ENCODE results near the gene CDH24.

The CDH24 gene

GRCh38 chr14:23023022-23023794 is 34.1 kb downstream of the CDH24 start:
- Histone ChIP-seq H3K4me3 (ENCODE audit: severe bottlenecking) (no peak overlapping the region), H3K27ac (ENCODE audit: poor library complexity, severe bottlenecking) (no peak overlapping the region), H3K36me3 (ENCODE audit: low read depth) (peaks cover 31% of the 10 kb centered on the region), H3K27me3 (ENCODE audit: insufficient read depth, poor library complexity, severe bottlenecking) (no peaks in the 10 kb centered on the region), H3K4me1 (ENCODE audit: insufficient read depth, poor library complexity, severe bottlenecking) (no peaks in the 10 kb centered on the region), H3K9me3 (ENCODE audit: severe bottlenecking) (no peaks in the 10 kb centered on the region)
- DNase-seq (ENCODE audit: low spot score) (no peak), ATAC-seq (ENCODE audit: low read depth) (no peak)
- no peak for TF ChIP-seq CTCF (IDR thresholded peaks at IDR 0.05; ENCODE audit: poor library complexity, severe bottlenecking)

- no peak for TF ChIP-seq CTCF (IDR thresholded peaks at IDR 0.05; ENCODE audit: poor library complexity, severe bottlenecking)
- Histone ChIP-seq H3K9me3 (ENCODE audit: severe bottlenecking) (no peaks in the 10 kb centered on the region), H3K4me1 (ENCODE audit: insufficient read depth, poor library complexity, severe bottlenecking) (no peaks in the 10 kb centered on the region), H3K27ac (ENCODE audit: poor library complexity, severe bottlenecking) (no peak overlapping the region), H3K36me3 (ENCODE audit: low read depth) (peaks cover 23% of the 10 kb centered on the region), H3K4me3 (ENCODE audit: severe bottlenecking) (no peak overlapping the region), H3K27me3 (ENCODE audit: insufficient read depth, poor library complexity, severe bottlenecking) (no peaks in the 10 kb centered on the region)
- no peak for ATAC-seq (ENCODE audit: low read depth)
- no peak for DNase-seq (ENCODE audit: low spot score)
These were observed 35.4 kb downstream of the CDH24 start for GRCh38 chr14:23021889-23022442.

- no peak for TF ChIP-seq CTCF (IDR thresholded peaks at IDR 0.05; ENCODE audit: poor library complexity, severe bottlenecking)
- Histone ChIP-seq H3K27ac (ENCODE audit: poor library complexity, severe bottlenecking) (no peak overlapping the region), H3K27me3 (ENCODE audit: insufficient read depth, poor library complexity, severe bottlenecking) (no peaks in the 10 kb centered on the region), H3K36me3 (ENCODE audit: low read depth) (peaks cover 21% of the 10 kb centered on the region), H3K4me3 (ENCODE audit: severe bottlenecking) (no peak overlapping the region), H3K4me1 (ENCODE audit: insufficient read depth, poor library complexity, severe bottlenecking) (no peaks in the 10 kb centered on the region), H3K9me3 (ENCODE audit: severe bottlenecking) (no peaks in the 10 kb centered on the region)
- DNase-seq (ENCODE audit: low spot score) (no peak), ATAC-seq (ENCODE audit: low read depth) (no peak)
These were observed 35.9 kb downstream of the CDH24 start for GRCh38 chr14:23021434-23021833.

GRCh38 chr14:23020143-23021128 is 36.9 kb downstream of the CDH24 start:
- no peak for TF ChIP-seq CTCF (IDR thresholded peaks at IDR 0.05; ENCODE audit: poor library complexity, severe bottlenecking)

More at GRCh38 chr14:23020143-23021128, 36.9 kb downstream of the CDH24 start:
- 0 out of 3 replicates have a peak, but pooled peaks have one; percentile 7 for ATAC-seq (ENCODE audit: low read depth)
- H3K36me3 ChIP-seq (ENCODE audit: low read depth), result peaks cover 11% of the 10 kb centered on the region
- H3K27me3 ChIP-seq (ENCODE audit: insufficient read depth, poor library complexity, severe bottlenecking), result no peaks in the 10 kb centered on the region
- no peak for DNase-seq (ENCODE audit: low spot score)
- no peaks in the 10 kb centered on the region for H3K4me1 ChIP-seq (ENCODE audit: insufficient read depth, poor library complexity, severe bottlenecking)
- no peaks in the 10 kb centered on the region for H3K9me3 ChIP-seq (ENCODE audit: severe bottlenecking)
- H3K27ac ChIP-seq (ENCODE audit: poor library complexity, severe bottlenecking), result no peak overlapping the region
- no peak overlapping the region for H3K4me3 ChIP-seq (ENCODE audit: severe bottlenecking)

All from RWPE2 (cell line).